ENCODE measurements around the gene ATG9B. TPM values are rescaled to one million over a fixed set of nuclear protein-coding genes. Genes with fewer than 3 reads are reported as not detected.

The ATG9B gene
- polyA plus RNA-seq, 1 of the 3 experiments (the other 2 are of a cell fraction): 0.67 TPM

GRCh38 chr7:151031011-151031410 lies 6.7 kb upstream of the ATG9B start:
- peaks cover 4 to 40% of the 10 kb centered on the region in 2 experiments for H3K36me3 ChIP-seq (replicated peaks in 1 of 2; ENCODE audit: control insufficient read depth in 1 of 2, insufficient read depth in 2 of 2, low read length in 1 of 2)
- no peaks in the 10 kb centered on the region for H4K20me1 ChIP-seq (ENCODE audit: insufficient read depth)
- no peak overlapping the region for H3K27ac ChIP-seq (ENCODE audit: low read depth in 2 of 2, low read length in 1 of 2)
- no peak for TF ChIP-seq GATA2 (CRISPR knock-in tag; IDR thresholded peaks at IDR 0.05)
- H3K4me2 ChIP-seq: no peak overlapping the region
- H3K79me2 ChIP-seq (ENCODE audit: insufficient read depth): peaks cover 46% of the 10 kb centered on the region
- POLR2A ChIA-PET: no interaction called here
- CTCF ChIA-PET: interaction anchor here (1.0 to 9.5 kb wide), 5 partner anchors 12 to 81 kb away, joined by 3 to 73 read pairs (median 17); partner anchors contain the start of gene AGAP3
- no peak for DNase-seq
- H3K9ac ChIP-seq: no peak overlapping the region
- H3K4me1 ChIP-seq (ENCODE audit: control insufficient read depth in 1 of 2, insufficient read depth in 2 of 2, low read depth in 1 of 2, low read length in 1 of 2): peaks cover 7 to 10% of the 10 kb centered on the region in 2 experiments; a peak in 2 of 4 replicates
- H3F3A ChIP-seq (replicated peaks; ENCODE audit: insufficient read depth): peaks cover 5% of the 10 kb centered on the region
- no peaks in the 10 kb centered on the region for H3K9me3 ChIP-seq
- no peaks in the 10 kb centered on the region for H3K9me2 ChIP-seq
- no peaks in the 10 kb centered on the region for H3K27me3 ChIP-seq (ENCODE audit: insufficient read depth)
- WGBS (ENCODE audit: low lambda C conversion rate): 95% methylated on average over 4 of the region's 4 CpGs
- no peak overlapping the region for H3K4me3 ChIP-seq (ENCODE audit: low read depth in 2 of 2, low read length in 1 of 2)
- H2AFZ ChIP-seq (ENCODE audit: low read depth): no peak overlapping the region

GRCh38 chr7:151028948-151029501 lies 4.7 kb upstream of the ATG9B start:
- Histone ChIP-seq H2AFZ (ENCODE audit: low read depth) (peak overlapping the region; percentile 98), H3K36me3 (replicated peaks in 1 of 2; ENCODE audit: control insufficient read depth in 1 of 2, insufficient read depth in 2 of 2, low read length in 1 of 2) (peaks cover 0 to 20% of the 10 kb centered on the region in 2 experiments), H4K20me1 (ENCODE audit: insufficient read depth) (no peaks in the 10 kb centered on the region), H3K4me3 (ENCODE audit: low read depth in 2 of 2, low read length in 1 of 2) (peak overlapping the region; percentile 84 to 85), H3K27me3 (ENCODE audit: insufficient read depth) (no peaks in the 10 kb centered on the region), H3K79me2 (ENCODE audit: insufficient read depth) (peaks cover 46% of the 10 kb centered on the region), H3K27ac (ENCODE audit: low read depth in 2 of 2, low read length in 1 of 2) (peak overlapping the region; percentile 69 to 90), H3K9me3 (no peaks in the 10 kb centered on the region), H3K9ac (peak overlapping the region; percentile 74), H3K9me2 (no peaks in the 10 kb centered on the region), H3K4me1 (ENCODE audit: control insufficient read depth in 1 of 2, insufficient read depth in 2 of 2, low read depth in 1 of 2, low read length in 1 of 2) (peaks cover 7 to 10% of the 10 kb centered on the region in 2 experiments; a peak in 2 of 4 replicates), H3K4me2 (peak overlapping the region; percentile 89), H3F3A (replicated peaks; ENCODE audit: insufficient read depth) (peaks cover 5% of the 10 kb centered on the region)
- TF ChIP-seq MAX (IDR thresholded peaks at IDR 0.05; ENCODE audit: low read depth): peak; percentile 4; the same call in 1 of the 2 replicates
- no peak for TF ChIP-seq GABPA (IDR thresholded peaks at IDR 0.05; ENCODE audit: low read depth)
- ChIA-PET CTCF (interaction anchor here (1.0 to 6.4 kb wide), 19 partner anchors 10 to 249 kb away, joined by 3 to 73 read pairs (median 5); partner anchors contain the start of genes AGAP3 and CDK5), POLR2A (interaction anchor here (1.0 to 2.3 kb wide), 11 partner anchors 10 to 241 kb away, joined by 3 to 15 read pairs (median 7); partner anchors contain the start of genes CHPF2 and FASTK)
- 39% methylated on average over 17 of the region's 17 CpGs for WGBS (ENCODE audit: low lambda C conversion rate)
- DNase-seq: no peak

GRCh38 chr7:151028131-151028947 lies 4.0 kb upstream of the ATG9B start, which contains the start of gene ABCB8:
Gene ABCB8 (plus strand): TSS chr7:151028450. CDS start chr7:151028516, 66 bp downstream.
- Histone ChIP-seq H3F3A (replicated peaks; ENCODE audit: insufficient read depth) (peaks cover 5% of the 10 kb centered on the region), H3K9ac (peak within 1 kb of the TSS; percentile 74), H2AFZ (ENCODE audit: low read depth) (peak within 1 kb of the TSS; percentile 98), H3K4me1 (ENCODE audit: control insufficient read depth in 1 of 2, insufficient read depth in 2 of 2, low read depth in 1 of 2, low read length in 1 of 2) (peaks cover 7 to 10% of the 10 kb centered on the region in 2 experiments; a peak in 2 of 4 replicates), H3K79me2 (ENCODE audit: insufficient read depth) (peaks cover 46% of the 10 kb centered on the region), H3K27ac (ENCODE audit: low read depth in 2 of 2, low read length in 1 of 2) (peak within 1 kb of the TSS; percentile 69 to 90), H3K4me2 (peak within 1 kb of the TSS; percentile 89), H3K4me3 (ENCODE audit: low read depth in 2 of 2, low read length in 1 of 2) (peak within 1 kb of the TSS; percentile 84 to 85), H3K36me3 (replicated peaks in 1 of 2; ENCODE audit: control insufficient read depth in 1 of 2, insufficient read depth in 2 of 2, low read length in 1 of 2) (peaks cover 0 to 15% of the 10 kb centered on the region in 2 experiments), H3K27me3 (ENCODE audit: insufficient read depth) (no peaks in the 10 kb centered on the region), H3K9me3 (no peaks in the 10 kb centered on the region), H3K9me2 (no peaks in the 10 kb centered on the region), H4K20me1 (ENCODE audit: insufficient read depth) (no peaks in the 10 kb centered on the region)
- 2% methylated on average over 44 of the region's 53 CpGs for WGBS (ENCODE audit: low lambda C conversion rate)
- DNase-seq: peak; percentile 100
- CTCF ChIA-PET: interaction anchor here (0.7 to 6.4 kb wide), 26 partner anchors 8 to 250 kb away, joined by 3 to 73 read pairs (median 4); partner anchors contain the start of genes AGAP3, CDK5 and SLC4A2
- POLR2A ChIA-PET: interaction anchor here (0.9 to 2.3 kb wide), 17 partner anchors 10 to 241 kb away, joined by 3 to 15 read pairs (median 5); partner anchors contain the start of genes ABCF2, CHPF2 and FASTK
- no peak; the same call in none of the 2 replicates for TF ChIP-seq TAF1 (IDR thresholded peaks at IDR 0.05; ENCODE audit: borderline replicate concordance, low read depth, low read length)
- no peak for TF ChIP-seq JUND (IDR thresholded peaks at IDR 0.05)
- peak; percentile 86 for TF ChIP-seq ELF1 (IDR thresholded peaks at IDR 0.05)
- no peak; the same call in 1 of the 2 replicates for TF ChIP-seq REST (IDR thresholded peaks at IDR 0.05; ENCODE audit: low read depth, low read length)
- peak; percentile 57; the same call in 1 of the 2 replicates for TF ChIP-seq SIN3A (IDR thresholded peaks at IDR 0.05; ENCODE audit: borderline replicate concordance, low read depth, low read length)
- TF ChIP-seq RCOR1 (IDR thresholded peaks at IDR 0.05; ENCODE audit: low read length): peak; percentile 58; the same call in 1 of the 2 replicates
- TF ChIP-seq FOXJ3 (CRISPR knock-in tag; IDR thresholded peaks at IDR 0.05): no peak
- TF ChIP-seq NRF1 (IDR thresholded peaks at IDR 0.05; ENCODE audit: low read depth, low read length): peak; percentile 56
- TF ChIP-seq TEAD4 (IDR thresholded peaks at IDR 0.05; ENCODE audit: borderline replicate concordance, insufficient read depth): peak; percentile 48; the same call in 1 of the 2 replicates
- TF ChIP-seq EP300 (IDR thresholded peaks at IDR 0.05; ENCODE audit: borderline replicate concordance in 1 of 2, low read depth in 1 of 2, low read length in 1 of 2): no peak
- peak; percentile 83 for TF ChIP-seq RAD21 (IDR thresholded peaks at IDR 0.05; ENCODE audit: low read length)
